ENCODE data around the gene GABRB1.

GABRB1 gene

GRCh38 chr4:47213539-47213938 is 182.2 kb downstream of the GABRB1 start:
- DNase-seq = no peak
- no peaks in the 10 kb centered on the region for H3K4me1 ChIP-seq (ENCODE audit: low read length)
- TF ChIP-seq CTCF (IDR thresholded peaks at IDR 0.05; ENCODE audit: low read length) = no peak
- TF ChIP-seq EZH2 (optimal IDR thresholded peaks at IDR 0.05; ENCODE audit: low read depth, low read length) = no peak
- no peak for TF ChIP-seq EZH2phosphoT487 (IDR thresholded peaks at IDR 0.05; ENCODE audit: low read length)
- H2AFZ ChIP-seq (ENCODE audit: low read length) = no peak overlapping the region
- no peak overlapping the region for H3K4me3 ChIP-seq (ENCODE audit: low read length)
- no peaks in the 10 kb centered on the region for H4K20me1 ChIP-seq (ENCODE audit: insufficient read depth, low read length)
- no peak overlapping the region for H3K27ac ChIP-seq (ENCODE audit: low read length)
- H3K9me3 ChIP-seq (replicated peaks; ENCODE audit: insufficient read depth, low read length) = no peaks in the 10 kb centered on the region
- H3K36me3 ChIP-seq (replicated peaks; ENCODE audit: insufficient read depth, low read length) = no peaks in the 10 kb centered on the region
- no peaks in the 10 kb centered on the region for H3F3A ChIP-seq (ENCODE audit: insufficient read depth, low read length)
- H3K4me2 ChIP-seq (ENCODE audit: low read depth, low read length) = no peak overlapping the region
- H3K27me3 ChIP-seq (replicated peaks; ENCODE audit: insufficient read depth, low read length) = no peaks in the 10 kb centered on the region
- H3K79me2 ChIP-seq (ENCODE audit: low read length) = no peaks in the 10 kb centered on the region
- H3K9me2 ChIP-seq (replicated peaks; ENCODE audit: insufficient read depth, low read length) = no peaks in the 10 kb centered on the region
- no peak overlapping the region for H3K9ac ChIP-seq (ENCODE audit: low read length)

DNA sequence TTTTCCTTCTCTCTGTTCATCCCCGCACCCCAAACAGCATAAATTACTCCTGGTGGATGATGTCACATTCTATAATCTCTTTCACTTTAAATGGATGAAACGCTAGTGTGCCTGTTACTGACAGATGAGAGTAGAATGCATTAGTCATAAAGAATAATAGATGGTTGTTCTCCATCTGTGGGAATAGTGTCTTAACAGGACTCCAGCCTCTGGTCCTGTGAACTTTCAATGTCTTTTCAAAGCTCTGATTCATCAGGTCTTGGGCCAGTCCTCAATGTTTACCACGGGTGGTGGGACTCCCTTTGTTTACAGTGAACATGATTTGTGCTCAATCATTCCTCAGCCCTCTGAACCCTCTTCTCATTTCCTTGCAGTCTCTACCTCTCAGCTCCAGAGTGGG is 182.6 kb downstream of the GABRB1 start:
- no peaks in the 10 kb centered on the region for H3K9me3 ChIP-seq (replicated peaks; ENCODE audit: insufficient read depth, low read length)

DNA sequence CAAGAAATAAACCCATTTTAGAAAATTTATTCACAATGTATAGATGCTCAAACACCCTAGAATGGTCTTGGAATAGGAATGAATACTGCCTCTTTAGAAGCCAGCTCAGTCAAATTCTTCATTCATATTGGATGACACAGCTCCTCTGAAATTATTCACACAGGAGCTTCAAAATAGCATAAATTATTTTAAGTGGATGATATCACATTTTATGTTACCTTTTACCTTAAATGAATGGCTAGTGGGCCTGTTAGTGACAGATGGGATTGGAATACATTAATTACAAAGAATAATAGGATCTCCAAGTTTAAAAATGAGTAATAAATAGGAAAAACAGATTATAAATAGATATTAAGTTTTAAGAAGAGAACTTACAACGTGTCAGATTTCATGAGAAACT is 184.4 kb downstream of the GABRB1 start:
- no peak overlapping the region for H3K9ac ChIP-seq (ENCODE audit: low read length)
- H3K9me2 ChIP-seq (replicated peaks; ENCODE audit: insufficient read depth, low read length) = no peaks in the 10 kb centered on the region
- no peak overlapping the region for H3K27ac ChIP-seq (ENCODE audit: low read length)
- H3K27me3 ChIP-seq (replicated peaks; ENCODE audit: insufficient read depth, low read length) = no peaks in the 10 kb centered on the region
- no peaks in the 10 kb centered on the region for H3K4me1 ChIP-seq (ENCODE audit: low read length)
- H3K36me3 ChIP-seq (replicated peaks; ENCODE audit: insufficient read depth, low read length) = no peaks in the 10 kb centered on the region
- no peak for DNase-seq
- no peak overlapping the region for H2AFZ ChIP-seq (ENCODE audit: low read length)
- no peaks in the 10 kb centered on the region for H4K20me1 ChIP-seq (ENCODE audit: insufficient read depth, low read length)
- H3K79me2 ChIP-seq (ENCODE audit: low read length) = no peaks in the 10 kb centered on the region
- no peaks in the 10 kb centered on the region for H3K9me3 ChIP-seq (replicated peaks; ENCODE audit: insufficient read depth, low read length)
- no peak overlapping the region for H3K4me3 ChIP-seq (ENCODE audit: low read length)
- H3K4me2 ChIP-seq (ENCODE audit: low read depth, low read length) = no peak overlapping the region
- H3F3A ChIP-seq (ENCODE audit: insufficient read depth, low read length) = no peaks in the 10 kb centered on the region
- TF ChIP-seq EZH2 (optimal IDR thresholded peaks at IDR 0.05; ENCODE audit: low read depth, low read length) = no peak
- no peak for TF ChIP-seq CTCF (IDR thresholded peaks at IDR 0.05; ENCODE audit: low read length)
- no peak for TF ChIP-seq EZH2phosphoT487 (IDR thresholded peaks at IDR 0.05; ENCODE audit: low read length)

More for the DNA sequence above, 182.6 kb downstream of the GABRB1 start:
- Histone ChIP-seq H3K9me2 (replicated peaks; ENCODE audit: insufficient read depth, low read length) (no peaks in the 10 kb centered on the region), H3F3A (ENCODE audit: insufficient read depth, low read length) (no peaks in the 10 kb centered on the region), H3K4me2 (ENCODE audit: low read depth, low read length) (no peak overlapping the region), H3K79me2 (ENCODE audit: low read length) (no peaks in the 10 kb centered on the region), H3K4me3 (ENCODE audit: low read length) (no peak overlapping the region), H3K4me1 (ENCODE audit: low read length) (no peaks in the 10 kb centered on the region), H2AFZ (ENCODE audit: low read length) (no peak overlapping the region), H3K9ac (ENCODE audit: low read length) (no peak overlapping the region), H3K27me3 (replicated peaks; ENCODE audit: insufficient read depth, low read length) (no peaks in the 10 kb centered on the region), H3K27ac (ENCODE audit: low read length) (no peak overlapping the region), H3K36me3 (replicated peaks; ENCODE audit: insufficient read depth, low read length) (no peaks in the 10 kb centered on the region), H4K20me1 (ENCODE audit: insufficient read depth, low read length) (no peaks in the 10 kb centered on the region)
- DNase-seq = no peak
- TF ChIP-seq EZH2phosphoT487 (IDR thresholded peaks at IDR 0.05; ENCODE audit: low read length) (no peak), CTCF (IDR thresholded peaks at IDR 0.05; ENCODE audit: low read length) (no peak), EZH2 (optimal IDR thresholded peaks at IDR 0.05; ENCODE audit: low read depth, low read length) (no peak)
